Measurements from ENCODE around the gene IGSF11. TPM values are rescaled to one million over a fixed set of nuclear protein-coding genes. Genes with fewer than 3 reads are reported as not detected.

IGSF11 gene
- polyA plus RNA-seq, 3 donors, result not detected

DNA sequence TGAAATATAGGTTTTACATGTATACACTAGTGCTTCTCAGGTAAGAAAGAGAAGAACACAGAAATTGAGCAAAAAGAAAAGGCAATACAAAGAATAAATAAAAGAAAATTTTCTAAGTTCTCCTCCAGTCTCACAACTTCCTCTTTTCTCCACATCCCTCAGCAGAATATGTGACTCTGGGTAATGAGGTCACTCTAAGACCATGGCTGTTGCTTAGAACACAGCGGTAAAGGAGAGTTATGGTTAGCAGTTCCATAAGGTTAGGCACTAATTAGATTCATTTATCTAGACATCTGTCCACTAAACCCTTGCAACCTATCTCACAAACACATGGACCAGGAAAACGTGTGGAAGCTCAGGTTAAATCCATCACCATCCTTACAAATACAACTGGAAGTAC is 47.9 kb downstream of the IGSF11 start:
- peaks cover 0 to 3% (median 0%) of the 10 kb centered on the region in 7 donors for H3K9me3 Mint-ChIP-seq
- Histone ChIP-seq H3K9ac (ENCODE audit: insufficient read depth, low read length, poor library complexity, severe bottlenecking) (no peak overlapping the region), H3K36me3 (replicated peaks in 1 of 2; ENCODE audit: control insufficient read depth in 1 of 2, insufficient read depth in 2 of 2, low read length in 2 of 2) (no peaks in the 10 kb centered on the region), H3K9me3 (replicated peaks in 1 of 2; ENCODE audit: control insufficient read depth in 1 of 2, insufficient read depth in 1 of 2, low read length in 2 of 2) (no peaks in the 10 kb centered on the region), H3K4me2 (replicated peaks; ENCODE audit: extremely low read depth, low read length, poor library complexity, severe bottlenecking) (no peak overlapping the region), H3K27me3 (ENCODE audit: control insufficient read depth in 2 of 2, insufficient read depth in 2 of 2, low read length in 2 of 2) (no peaks in the 10 kb centered on the region), H3K4me1 (ENCODE audit: control insufficient read depth in 1 of 2, insufficient read depth in 2 of 2, low read length in 2 of 2) (no peaks in the 10 kb centered on the region), H3K4me3 (replicated peaks in 1 of 3; ENCODE audit: low read depth in 2 of 3, low read length in 3 of 3) (no peak overlapping the region), H2AFZ (ENCODE audit: insufficient read depth, low read depth, low read length, poor library complexity, severe bottlenecking) (no peak overlapping the region), H4K20me1 (ENCODE audit: insufficient read depth, low read length) (no peaks in the 10 kb centered on the region), H3K27ac (ENCODE audit: low read depth in 1 of 2, low read length in 2 of 2) (no peak overlapping the region), H3K79me2 (ENCODE audit: insufficient read depth, low read length) (no peaks in the 10 kb centered on the region)
- no CpG with 5 or more reads among the region's 2 CpGs for WGBS (ENCODE audit: insufficient coverage)
- TF ChIP-seq, protein P1, sequence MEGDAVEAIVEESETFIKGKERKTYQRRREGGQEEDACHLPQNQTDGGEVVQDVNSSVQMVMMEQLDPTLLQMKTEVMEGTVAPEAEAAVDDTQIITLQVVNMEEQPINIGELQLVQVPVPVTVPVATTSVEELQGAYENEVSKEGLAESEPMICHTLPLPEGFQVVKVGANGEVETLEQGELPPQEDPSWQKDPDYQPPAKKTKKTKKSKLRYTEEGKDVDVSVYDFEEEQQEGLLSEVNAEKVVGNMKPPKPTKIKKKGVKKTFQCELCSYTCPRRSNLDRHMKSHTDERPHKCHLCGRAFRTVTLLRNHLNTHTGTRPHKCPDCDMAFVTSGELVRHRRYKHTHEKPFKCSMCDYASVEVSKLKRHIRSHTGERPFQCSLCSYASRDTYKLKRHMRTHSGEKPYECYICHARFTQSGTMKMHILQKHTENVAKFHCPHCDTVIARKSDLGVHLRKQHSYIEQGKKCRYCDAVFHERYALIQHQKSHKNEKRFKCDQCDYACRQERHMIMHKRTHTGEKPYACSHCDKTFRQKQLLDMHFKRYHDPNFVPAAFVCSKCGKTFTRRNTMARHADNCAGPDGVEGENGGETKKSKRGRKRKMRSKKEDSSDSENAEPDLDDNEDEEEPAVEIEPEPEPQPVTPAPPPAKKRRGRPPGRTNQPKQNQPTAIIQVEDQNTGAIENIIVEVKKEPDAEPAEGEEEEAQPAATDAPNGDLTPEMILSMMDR (IDR thresholded peaks at IDR 0.05), result no peak
- H3K36me3 Mint-ChIP-seq, result no peaks in the 10 kb centered on the region
- H3K27me3 Mint-ChIP-seq (ENCODE audit: low read depth in 3 of 3), result peaks cover 0 to 3% (median under 1%) of the 10 kb centered on the region in 3 donors
- no peaks in the 10 kb centered on the region for H3K4me1 Mint-ChIP-seq
- no peak overlapping the region for H3K4me3 Mint-ChIP-seq
- no peak overlapping the region for H3K27ac Mint-ChIP-seq
- no peak for DNase-seq
- intact Hi-C loops (cut with micrococcal nuclease), result no loop called here

DNA sequence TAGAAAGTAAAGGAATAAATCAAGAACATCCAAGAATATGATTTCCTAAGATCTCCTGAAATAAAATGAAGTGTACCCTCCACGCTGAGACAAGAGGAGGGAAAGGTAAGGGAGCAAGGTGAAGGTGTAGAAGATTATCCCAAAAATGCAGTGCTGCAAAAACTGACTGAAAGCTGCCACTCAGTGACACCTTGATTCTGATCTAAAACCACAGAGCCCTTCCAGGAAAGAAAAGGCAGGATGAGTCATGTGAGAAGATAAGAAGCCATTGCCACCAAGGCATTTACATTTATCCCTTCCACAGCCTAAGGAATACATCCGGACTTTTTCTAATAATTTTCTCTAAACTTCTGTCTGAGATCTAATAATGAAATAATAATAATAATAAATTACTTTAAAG is 49.9 kb downstream of the IGSF11 start:
- H2AFZ ChIP-seq (ENCODE audit: insufficient read depth, low read depth, low read length, poor library complexity, severe bottlenecking), result no peak overlapping the region
- H3K4me3 Mint-ChIP-seq, result no peak overlapping the region
- no peak overlapping the region for H3K4me3 ChIP-seq (replicated peaks in 1 of 3; ENCODE audit: low read depth in 2 of 3, low read length in 3 of 3)
- H3K4me1 ChIP-seq (ENCODE audit: control insufficient read depth in 1 of 2, insufficient read depth in 2 of 2, low read length in 2 of 2), result no peaks in the 10 kb centered on the region
- no peak for DNase-seq
- no peaks in the 10 kb centered on the region for H3K79me2 ChIP-seq (ENCODE audit: insufficient read depth, low read length)
- no peaks in the 10 kb centered on the region for H3K36me3 Mint-ChIP-seq
- no peaks in the 10 kb centered on the region for H4K20me1 ChIP-seq (ENCODE audit: insufficient read depth, low read length)
- H3K27ac Mint-ChIP-seq, result no peak overlapping the region
- no CpG with 5 or more reads among the region's 2 CpGs for WGBS (ENCODE audit: insufficient coverage)
- no peaks in the 10 kb centered on the region for H3K36me3 ChIP-seq (replicated peaks in 1 of 2; ENCODE audit: control insufficient read depth in 1 of 2, insufficient read depth in 2 of 2, low read length in 2 of 2)
- no peak overlapping the region for H3K4me2 ChIP-seq (replicated peaks; ENCODE audit: extremely low read depth, low read length, poor library complexity, severe bottlenecking)
- peaks cover 0 to 4% (median 0%) of the 10 kb centered on the region in 7 donors for H3K9me3 Mint-ChIP-seq
- no peaks in the 10 kb centered on the region for H3K9me3 ChIP-seq (replicated peaks in 1 of 2; ENCODE audit: control insufficient read depth in 1 of 2, insufficient read depth in 1 of 2, low read length in 2 of 2)
- H3K27ac ChIP-seq (ENCODE audit: low read depth in 1 of 2, low read length in 2 of 2), result no peak overlapping the region
- no peaks in the 10 kb centered on the region for H3K27me3 ChIP-seq (ENCODE audit: control insufficient read depth in 2 of 2, insufficient read depth in 2 of 2, low read length in 2 of 2)
- H3K27me3 Mint-ChIP-seq (ENCODE audit: low read depth in 3 of 3), result peaks cover 0 to 4% (median 3%) of the 10 kb centered on the region in 3 donors
- no peak overlapping the region for H3K9ac ChIP-seq (ENCODE audit: insufficient read depth, low read length, poor library complexity, severe bottlenecking)
- TF ChIP-seq, protein P1 (IDR thresholded peaks at IDR 0.05), result no peak
- no peaks in the 10 kb centered on the region for H3K4me1 Mint-ChIP-seq
- intact Hi-C loops (cut with micrococcal nuclease), result no loop called here
